ENCODE data around the gene SHROOM4.
A peak's percentile ranks its signal among the peaks of the same experiment; 100 is the strongest.

Gene SHROOM4

GRCh38 chrX:50581405-50581804, 232.6 kb downstream of the SHROOM4 start:
- no peak for TF ChIP-seq CTCF (IDR thresholded peaks at IDR 0.05; ENCODE audit: unreplicated experiment in 3 of 3)

DNA sequence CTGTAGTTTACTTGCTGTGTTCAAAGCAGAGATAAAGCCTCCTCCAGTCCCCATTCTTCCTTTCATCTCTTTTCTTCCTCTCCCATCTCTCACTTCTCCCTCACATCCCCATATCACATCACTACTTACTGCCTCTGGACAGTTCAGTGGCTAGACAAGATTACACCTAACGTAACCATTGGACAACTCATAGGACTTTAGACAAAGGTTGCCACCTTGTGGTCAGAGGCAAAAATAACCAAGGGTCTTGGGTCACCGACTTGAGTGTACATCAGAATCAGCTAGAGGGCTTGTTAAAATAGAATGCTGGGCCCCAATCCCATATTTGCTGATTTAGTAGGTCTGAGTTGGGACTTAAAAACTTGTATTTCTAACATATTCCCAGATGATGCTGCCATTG, 234.0 kb downstream of the SHROOM4 start:
- Mint-ChIP-seq H3K4me1 (no peaks in the 10 kb centered on the region), H3K36me3 (ENCODE audit: low read depth) (no peaks in the 10 kb centered on the region), H3K4me3 (no peak overlapping the region), H3K9me3 (no peaks in the 10 kb centered on the region), H3K27ac (no peak overlapping the region), H3K27me3 (ENCODE audit: low read depth) (no peaks in the 10 kb centered on the region)
- peak; percentile 46 to 57 (median 50) for TF ChIP-seq CTCF (IDR thresholded peaks at IDR 0.05; ENCODE audit: unreplicated experiment in 3 of 3)

More at GRCh38 chrX:50581405-50581804, 232.6 kb downstream of the SHROOM4 start:
- Mint-ChIP-seq H3K4me1 (no peaks in the 10 kb centered on the region), H3K36me3 (ENCODE audit: low read depth) (no peaks in the 10 kb centered on the region), H3K27me3 (ENCODE audit: low read depth) (peaks cover 3% of the 10 kb centered on the region), H3K27ac (no peak overlapping the region), H3K4me3 (no peak overlapping the region), H3K9me3 (no peaks in the 10 kb centered on the region)

DNA sequence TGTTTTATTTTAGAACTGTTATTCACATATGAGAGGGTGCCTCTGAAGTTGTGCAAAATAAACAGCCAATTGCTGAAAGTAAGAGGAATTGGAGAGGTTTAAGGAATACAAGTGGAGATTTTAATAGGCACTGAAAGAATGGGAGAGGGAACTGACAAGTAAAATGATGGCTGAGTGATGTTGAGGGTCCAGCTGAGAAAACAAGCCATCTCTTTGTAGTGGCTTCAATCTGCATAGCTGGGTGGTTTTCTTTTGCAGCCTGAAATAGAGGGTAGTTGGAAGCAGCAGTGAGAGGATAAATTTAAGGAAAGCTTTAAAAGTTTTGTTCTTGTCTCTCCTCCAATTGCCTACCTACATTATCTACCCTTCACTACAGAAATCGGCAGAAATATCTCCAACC, 236.7 kb downstream of the SHROOM4 start:
- Mint-ChIP-seq H3K27me3 (ENCODE audit: low read depth) (no peaks in the 10 kb centered on the region), H3K27ac (no peak overlapping the region), H3K4me1 (no peaks in the 10 kb centered on the region), H3K4me3 (no peak overlapping the region), H3K9me3 (peaks cover 3% of the 10 kb centered on the region), H3K36me3 (ENCODE audit: low read depth) (no peaks in the 10 kb centered on the region)
- TF ChIP-seq CTCF (IDR thresholded peaks at IDR 0.05; ENCODE audit: unreplicated experiment in 3 of 3): no peak

DNA sequence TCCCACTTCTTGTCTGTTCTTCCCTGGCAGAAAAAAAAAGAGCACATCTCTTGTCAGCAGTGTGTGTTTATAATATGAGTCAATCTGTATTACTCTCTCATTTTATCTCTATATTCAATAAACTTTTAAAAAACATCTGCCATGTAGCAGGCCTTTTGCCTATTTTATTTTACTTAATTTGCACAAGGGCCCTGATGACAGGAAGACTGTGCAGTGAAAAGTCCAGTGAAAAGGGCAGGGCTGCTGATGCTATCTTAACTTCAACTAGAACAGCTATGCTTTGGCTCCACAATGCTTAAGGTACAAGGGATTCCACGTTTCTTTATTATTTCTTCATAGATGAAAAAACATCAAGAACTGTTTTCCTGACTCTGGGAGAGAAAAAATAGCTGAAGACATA, 246.4 kb downstream of the SHROOM4 start:
- no peak overlapping the region for H3K4me3 Mint-ChIP-seq
- H3K27ac Mint-ChIP-seq: no peak overlapping the region
- no peaks in the 10 kb centered on the region for H3K36me3 Mint-ChIP-seq (ENCODE audit: low read depth)
- H3K27me3 Mint-ChIP-seq (ENCODE audit: low read depth): no peaks in the 10 kb centered on the region
- H3K9me3 Mint-ChIP-seq: peaks cover 9% of the 10 kb centered on the region
- no peaks in the 10 kb centered on the region for H3K4me1 Mint-ChIP-seq
- no peak for TF ChIP-seq CTCF (IDR thresholded peaks at IDR 0.05; ENCODE audit: unreplicated experiment in 3 of 3)

GRCh38 chrX:50565718-50566117, 248.3 kb downstream of the SHROOM4 start:
- Mint-ChIP-seq H3K9me3 (peaks cover 11% of the 10 kb centered on the region), H3K36me3 (ENCODE audit: low read depth) (peaks cover 1% of the 10 kb centered on the region), H3K27me3 (ENCODE audit: low read depth) (no peaks in the 10 kb centered on the region), H3K27ac (no peak overlapping the region), H3K4me1 (no peaks in the 10 kb centered on the region), H3K4me3 (no peak overlapping the region)
- TF ChIP-seq CTCF (IDR thresholded peaks at IDR 0.05; ENCODE audit: unreplicated experiment in 3 of 3): no peak

All from nephron (organoid).